Lower leg skin (tissue), 3 donors: ENCODE data around the gene SYS1.

Experiments
- CTCF ChIP-seq, 3 donors: fragments of 450-650 bp; IDR thresholded peaks; one replicate each; pipeline ENCODE4 v1.5.1; 2016; ENCODE audit warnings: antibody characterized with exemption in 3 of 3, mild to moderate bottlenecking in 3 of 3, moderate library complexity in 2 of 3
- POLR2A ChIP-seq, 2 donors: fragments of 450-650 bp; IDR thresholded peaks; one replicate each; pipeline ENCODE4 v1.6.1; 2016 to 2017; ENCODE audit warnings: antibody characterized with exemption in 2 of 2, mild to moderate bottlenecking in 1 of 2, moderate library complexity in 1 of 2

- TF ChIP-seq CTCF (IDR thresholded peaks at IDR 0.05) (no peak), POLR2A (IDR thresholded peaks at IDR 0.05) (no peak)
These were observed 15.2 kb downstream of the SYS1 start, which contains the start of gene TP53TG5 for GRCh38 chr20:45378191-45378590.
